Measurements from ENCODE around the gene CNTROB.
A peak's percentile ranks its signal among the peaks of the same experiment; 100 is the strongest.

Gene CNTROB

DNA sequence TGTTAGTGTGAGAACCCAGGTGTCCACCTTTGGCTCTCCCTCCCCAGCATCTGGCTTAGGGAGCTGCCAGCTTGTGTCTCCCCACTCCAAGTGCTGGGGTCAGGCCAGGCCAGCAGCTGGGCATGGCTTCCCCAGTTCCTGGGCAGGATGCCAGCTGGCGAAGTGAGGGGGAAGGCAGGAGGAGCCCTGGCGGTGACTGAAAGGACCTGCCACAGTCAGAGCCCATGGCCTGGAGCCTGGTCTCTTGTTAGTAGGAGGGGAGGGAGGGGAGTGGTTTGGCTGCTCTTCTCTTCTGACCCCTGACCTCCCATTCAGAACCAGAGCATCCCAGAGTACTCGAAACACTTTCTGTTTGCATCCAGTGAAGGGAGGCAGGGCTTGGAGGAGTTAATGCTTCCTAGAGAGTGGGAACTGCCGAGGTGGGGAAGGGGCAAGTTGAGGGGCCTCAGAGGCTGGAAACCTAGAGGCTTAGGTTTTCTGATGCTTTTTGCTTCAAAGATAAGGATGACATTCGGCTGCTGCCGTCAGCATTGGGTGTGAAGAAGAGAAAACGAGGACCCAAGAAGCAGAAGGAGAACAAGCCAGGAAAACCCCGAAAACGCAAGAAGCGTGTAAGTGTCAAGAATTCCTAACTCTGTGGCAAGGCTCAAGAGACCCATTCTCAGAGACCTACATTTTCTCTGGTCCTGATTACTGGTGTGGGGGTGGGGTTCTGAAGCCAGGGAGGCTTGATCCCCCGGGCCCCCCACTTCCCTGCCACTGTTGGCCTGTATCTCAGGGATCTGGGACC, 42.6 kb upstream of the CNTROB start:
- Histone ChIP-seq H3K4me3 (ENCODE audit: low read length) (peak overlapping the region; percentile 94), H3K36me3 (ENCODE audit: control insufficient read depth, insufficient read depth, low read length) (peaks cover 22% of the 10 kb centered on the region)

DNA sequence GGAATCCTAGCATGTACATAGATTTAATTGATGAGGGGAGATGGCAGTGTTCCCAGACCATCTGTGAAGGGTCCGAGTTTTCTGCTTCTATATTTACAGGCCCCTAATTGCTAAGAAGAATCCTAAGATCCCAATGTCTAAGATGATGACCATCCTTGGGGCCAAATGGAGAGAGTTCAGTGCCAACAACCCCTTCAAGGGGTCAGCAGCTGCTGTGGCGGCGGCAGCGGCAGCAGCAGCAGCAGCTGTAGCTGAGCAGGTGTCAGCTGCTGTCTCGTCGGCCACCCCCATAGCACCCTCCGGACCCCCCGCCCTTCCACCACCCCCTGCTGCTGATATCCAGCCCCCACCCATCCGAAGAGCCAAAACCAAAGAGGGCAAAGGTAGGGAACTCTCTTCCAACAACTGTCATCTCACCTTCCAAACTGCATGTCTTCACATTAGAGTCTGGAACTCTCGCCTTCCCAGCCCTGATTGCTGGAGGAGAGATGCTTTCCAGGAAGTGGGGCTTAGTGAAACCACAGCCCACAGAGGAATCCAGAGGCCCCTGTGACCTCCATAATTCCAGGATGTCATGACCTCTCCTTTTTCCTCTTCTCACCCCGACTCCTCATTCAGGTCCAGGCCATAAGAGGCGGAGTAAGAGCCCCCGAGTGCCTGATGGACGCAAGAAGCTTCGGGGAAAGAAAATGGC, 38.7 kb upstream of the CNTROB start:
- no peak overlapping the region for H3K9ac ChIP-seq (ENCODE audit: low read length)
- peaks cover 38% of the 10 kb centered on the region for H3K36me3 ChIP-seq (ENCODE audit: control insufficient read depth, insufficient read depth, low read length)

More for the DNA sequence above, 42.6 kb upstream of the CNTROB start:
- H3K27ac ChIP-seq (ENCODE audit: low read depth, low read length): peak overlapping the region; percentile 81
- H3K27me3 ChIP-seq (ENCODE audit: control insufficient read depth, insufficient read depth, low read length): no peaks in the 10 kb centered on the region
- H3K9ac ChIP-seq (ENCODE audit: low read length): peak overlapping the region; percentile 32
- H3K4me1 ChIP-seq (ENCODE audit: control insufficient read depth, insufficient read depth, low read length): peaks cover 39% of the 10 kb centered on the region

DNA sequence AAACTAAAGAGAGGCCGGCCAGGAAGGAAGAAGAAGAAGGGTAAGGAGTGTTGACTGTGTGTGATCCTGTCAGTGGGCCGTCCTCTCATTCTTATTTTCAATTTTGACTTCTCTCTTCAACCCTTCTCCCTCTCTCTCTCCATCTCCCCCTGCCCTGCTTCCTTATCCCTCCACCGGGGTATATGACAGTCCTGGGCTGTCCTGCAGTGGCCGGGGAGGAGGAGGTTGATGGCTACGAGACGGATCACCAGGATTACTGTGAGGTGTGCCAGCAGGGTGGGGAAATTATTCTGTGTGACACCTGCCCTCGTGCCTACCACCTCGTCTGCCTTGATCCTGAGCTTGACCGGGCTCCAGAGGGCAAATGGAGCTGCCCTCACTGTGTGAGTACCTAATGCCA, 37.8 kb upstream of the CNTROB start:
- Histone ChIP-seq H3K27me3 (ENCODE audit: control insufficient read depth, insufficient read depth, low read length) (no peaks in the 10 kb centered on the region), H3K4me1 (ENCODE audit: control insufficient read depth, insufficient read depth, low read length) (peaks cover 11% of the 10 kb centered on the region), H3K9ac (ENCODE audit: low read length) (no peak overlapping the region), H3K36me3 (ENCODE audit: control insufficient read depth, insufficient read depth, low read length) (peaks cover 43% of the 10 kb centered on the region), H3K4me3 (ENCODE audit: low read length) (no peak overlapping the region), H3K27ac (ENCODE audit: low read depth, low read length) (no peak overlapping the region)

More for the DNA sequence above, 38.7 kb upstream of the CNTROB start:
- no peaks in the 10 kb centered on the region for H3K27me3 ChIP-seq (ENCODE audit: control insufficient read depth, insufficient read depth, low read length)
- H3K4me3 ChIP-seq (ENCODE audit: low read length): no peak overlapping the region
- H3K4me1 ChIP-seq (ENCODE audit: control insufficient read depth, insufficient read depth, low read length): peaks cover 19% of the 10 kb centered on the region
- H3K27ac ChIP-seq (ENCODE audit: low read depth, low read length): no peak overlapping the region

DNA sequence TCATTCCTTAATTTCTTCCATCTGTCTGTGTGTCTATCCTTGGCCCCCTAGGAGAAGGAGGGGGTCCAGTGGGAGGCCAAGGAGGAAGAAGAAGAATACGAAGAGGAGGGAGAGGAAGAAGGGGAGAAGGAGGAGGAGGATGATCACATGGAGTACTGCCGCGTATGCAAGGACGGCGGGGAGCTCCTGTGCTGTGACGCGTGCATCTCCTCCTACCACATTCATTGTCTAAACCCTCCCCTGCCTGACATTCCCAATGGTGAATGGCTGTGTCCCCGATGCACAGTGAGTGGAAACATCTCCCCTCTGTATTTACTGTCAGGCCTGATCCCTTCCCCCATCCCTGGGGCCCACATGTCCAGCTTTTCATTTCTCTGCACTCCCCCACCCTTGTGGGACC, 37.1 kb upstream of the CNTROB start:
- no peak overlapping the region for H3K4me3 ChIP-seq (ENCODE audit: low read length)
- no peak overlapping the region for H3K27ac ChIP-seq (ENCODE audit: low read depth, low read length)
- peaks cover 49% of the 10 kb centered on the region for H3K36me3 ChIP-seq (ENCODE audit: control insufficient read depth, insufficient read depth, low read length)
- H3K27me3 ChIP-seq (ENCODE audit: control insufficient read depth, insufficient read depth, low read length): no peaks in the 10 kb centered on the region
- no peak overlapping the region for H3K9ac ChIP-seq (ENCODE audit: low read length)
- peaks cover 4% of the 10 kb centered on the region for H3K4me1 ChIP-seq (ENCODE audit: control insufficient read depth, insufficient read depth, low read length)

DNA sequence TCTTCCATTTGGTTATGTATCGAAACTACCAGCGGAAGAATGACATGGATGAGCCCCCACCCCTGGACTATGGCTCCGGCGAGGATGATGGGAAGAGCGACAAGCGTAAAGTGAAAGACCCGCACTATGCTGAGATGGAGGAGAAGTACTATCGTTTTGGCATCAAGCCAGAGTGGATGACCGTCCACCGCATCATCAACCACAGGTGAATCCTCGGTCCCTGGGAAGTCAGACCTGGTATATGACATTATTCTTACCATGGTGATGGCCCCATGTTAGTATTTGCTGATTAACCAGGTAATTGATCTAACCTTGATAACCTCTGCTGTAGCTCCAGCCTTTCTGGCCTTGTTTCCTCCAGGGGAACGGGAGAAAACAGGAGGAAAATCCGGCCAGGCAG, 34.9 kb upstream of the CNTROB start:
- Histone ChIP-seq H3K9ac (ENCODE audit: low read length) (no peak overlapping the region), H3K4me3 (ENCODE audit: low read length) (no peak overlapping the region), H3K36me3 (ENCODE audit: control insufficient read depth, insufficient read depth, low read length) (peaks cover 49% of the 10 kb centered on the region), H3K27me3 (ENCODE audit: control insufficient read depth, insufficient read depth, low read length) (no peaks in the 10 kb centered on the region), H3K27ac (ENCODE audit: low read depth, low read length) (no peak overlapping the region), H3K4me1 (ENCODE audit: control insufficient read depth, insufficient read depth, low read length) (no peaks in the 10 kb centered on the region)

DNA sequence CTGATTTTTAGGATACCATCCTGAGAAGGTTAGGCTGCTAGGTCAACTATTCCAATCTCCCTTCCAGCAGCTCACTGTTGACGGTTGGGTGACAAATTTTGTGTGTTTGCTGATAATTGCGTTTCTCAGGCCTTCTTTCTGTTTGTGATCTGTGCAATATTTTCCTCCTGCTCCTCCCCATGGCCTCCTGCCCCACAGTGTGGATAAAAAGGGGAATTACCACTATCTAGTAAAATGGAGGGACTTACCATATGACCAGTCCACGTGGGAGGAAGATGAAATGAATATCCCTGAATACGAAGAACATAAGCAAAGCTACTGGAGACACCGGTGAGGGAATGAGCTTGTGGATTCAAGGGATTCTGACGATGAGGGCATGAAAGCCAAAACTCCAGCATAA, 34.2 kb upstream of the CNTROB start:
- no peaks in the 10 kb centered on the region for H3K27me3 ChIP-seq (ENCODE audit: control insufficient read depth, insufficient read depth, low read length)
- H3K36me3 ChIP-seq (ENCODE audit: control insufficient read depth, insufficient read depth, low read length): peaks cover 51% of the 10 kb centered on the region
- no peak overlapping the region for H3K9ac ChIP-seq (ENCODE audit: low read length)

DNA sequence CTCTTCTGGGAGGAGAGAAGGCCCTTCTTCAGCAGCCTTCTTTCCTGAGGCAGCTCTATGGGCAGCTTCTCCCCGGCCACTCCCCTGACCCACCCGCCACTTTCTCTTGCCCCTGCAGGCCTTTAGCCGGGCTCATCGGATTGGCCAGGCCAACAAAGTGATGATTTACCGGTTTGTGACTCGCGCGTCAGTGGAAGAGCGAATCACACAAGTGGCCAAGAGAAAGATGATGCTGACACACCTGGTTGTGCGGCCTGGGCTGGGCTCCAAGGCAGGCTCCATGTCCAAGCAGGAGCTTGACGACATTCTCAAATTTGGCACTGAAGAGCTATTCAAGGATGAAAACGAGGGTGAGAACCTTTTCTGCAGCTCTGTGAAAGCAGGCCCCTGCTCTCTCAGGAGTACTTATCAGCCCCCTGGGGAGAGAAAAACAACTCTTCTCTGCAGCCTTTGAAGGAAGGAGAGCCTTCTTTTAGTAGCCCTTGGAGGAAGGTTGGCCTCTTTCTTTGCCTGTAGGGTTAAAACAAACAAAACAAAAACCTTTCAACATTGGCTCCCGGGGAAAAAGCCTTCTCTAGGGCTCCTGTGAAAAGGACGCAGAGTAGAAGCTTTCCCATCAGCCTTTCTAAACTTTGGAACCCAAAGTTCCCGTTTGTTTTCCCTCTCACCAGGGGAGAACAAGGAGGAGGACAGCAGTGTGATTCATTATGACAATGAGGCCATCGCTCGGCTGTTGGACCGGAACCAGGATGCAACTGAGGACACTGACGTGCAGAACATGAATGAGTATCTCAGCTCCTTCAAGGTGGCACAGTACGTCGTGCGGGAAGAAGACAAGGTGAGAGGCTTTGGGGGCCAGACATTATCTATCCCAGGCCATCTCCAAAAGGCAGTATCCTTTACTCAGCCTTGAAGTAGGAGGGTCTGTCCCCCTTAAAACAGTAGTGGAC, 28.6 kb upstream of the CNTROB start:
- Histone ChIP-seq H3K27me3 (ENCODE audit: control insufficient read depth, insufficient read depth, low read length) (no peaks in the 10 kb centered on the region), H3K36me3 (ENCODE audit: control insufficient read depth, insufficient read depth, low read length) (peaks cover 62% of the 10 kb centered on the region), H3K4me1 (ENCODE audit: control insufficient read depth, insufficient read depth, low read length) (no peaks in the 10 kb centered on the region), H3K4me3 (ENCODE audit: low read length) (no peak overlapping the region), H3K9ac (ENCODE audit: low read length) (no peak overlapping the region), H3K27ac (ENCODE audit: low read depth, low read length) (no peak overlapping the region)

More for the DNA sequence above, 34.2 kb upstream of the CNTROB start:
- no peak overlapping the region for H3K27ac ChIP-seq (ENCODE audit: low read depth, low read length)
- H3K4me3 ChIP-seq (ENCODE audit: low read length): no peak overlapping the region
- H3K4me1 ChIP-seq (ENCODE audit: control insufficient read depth, insufficient read depth, low read length): no peaks in the 10 kb centered on the region

DNA sequence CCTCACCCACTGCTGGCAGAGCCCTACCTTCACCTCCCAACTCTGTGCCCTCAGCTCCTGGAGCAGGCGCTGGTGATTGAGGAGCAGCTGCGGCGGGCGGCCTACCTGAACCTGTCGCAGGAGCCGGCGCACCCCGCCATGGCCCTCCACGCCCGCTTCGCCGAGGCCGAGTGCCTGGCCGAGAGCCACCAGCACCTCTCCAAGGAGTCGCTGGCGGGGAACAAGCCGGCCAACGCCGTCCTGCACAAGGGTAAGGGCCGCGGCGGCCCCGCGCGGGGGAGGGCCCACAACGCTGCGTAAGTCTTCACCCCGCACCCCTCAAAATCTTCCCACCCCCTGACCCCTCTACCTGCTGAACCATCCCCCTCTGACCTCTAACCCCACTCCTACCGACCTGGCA, 22.9 kb upstream of the CNTROB start:
- Histone ChIP-seq H3K4me3 (ENCODE audit: low read length) (no peak overlapping the region), H3K9ac (ENCODE audit: low read length) (no peak overlapping the region), H3K27ac (ENCODE audit: low read depth, low read length) (no peak overlapping the region), H3K36me3 (ENCODE audit: control insufficient read depth, insufficient read depth, low read length) (peaks cover 44% of the 10 kb centered on the region), H3K4me1 (ENCODE audit: control insufficient read depth, insufficient read depth, low read length) (no peaks in the 10 kb centered on the region), H3K27me3 (ENCODE audit: control insufficient read depth, insufficient read depth, low read length) (no peaks in the 10 kb centered on the region)

DNA sequence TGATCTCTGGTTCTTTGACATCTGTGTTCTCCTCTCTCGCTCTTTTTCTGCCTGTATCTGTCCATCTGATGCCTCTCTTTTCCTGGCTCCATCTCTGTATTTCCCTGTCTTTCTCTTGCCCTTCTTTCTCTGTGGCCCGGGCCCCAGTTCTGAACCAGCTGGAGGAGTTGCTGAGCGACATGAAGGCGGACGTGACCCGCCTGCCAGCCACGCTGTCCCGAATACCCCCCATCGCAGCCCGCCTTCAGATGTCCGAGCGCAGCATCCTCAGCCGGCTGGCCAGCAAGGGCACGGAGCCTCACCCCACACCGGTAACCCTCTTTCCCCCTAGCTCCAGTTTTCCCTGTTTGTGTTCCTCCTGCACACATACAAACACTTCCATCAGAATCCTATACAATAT, 21.7 kb upstream of the CNTROB start:
- Histone ChIP-seq H3K27ac (ENCODE audit: low read depth, low read length) (no peak overlapping the region), H3K4me3 (ENCODE audit: low read length) (no peak overlapping the region), H3K36me3 (ENCODE audit: control insufficient read depth, insufficient read depth, low read length) (peaks cover 36% of the 10 kb centered on the region), H3K9ac (ENCODE audit: low read length) (no peak overlapping the region), H3K4me1 (ENCODE audit: control insufficient read depth, insufficient read depth, low read length) (peaks cover 7% of the 10 kb centered on the region), H3K27me3 (ENCODE audit: control insufficient read depth, insufficient read depth, low read length) (no peaks in the 10 kb centered on the region)

DNA sequence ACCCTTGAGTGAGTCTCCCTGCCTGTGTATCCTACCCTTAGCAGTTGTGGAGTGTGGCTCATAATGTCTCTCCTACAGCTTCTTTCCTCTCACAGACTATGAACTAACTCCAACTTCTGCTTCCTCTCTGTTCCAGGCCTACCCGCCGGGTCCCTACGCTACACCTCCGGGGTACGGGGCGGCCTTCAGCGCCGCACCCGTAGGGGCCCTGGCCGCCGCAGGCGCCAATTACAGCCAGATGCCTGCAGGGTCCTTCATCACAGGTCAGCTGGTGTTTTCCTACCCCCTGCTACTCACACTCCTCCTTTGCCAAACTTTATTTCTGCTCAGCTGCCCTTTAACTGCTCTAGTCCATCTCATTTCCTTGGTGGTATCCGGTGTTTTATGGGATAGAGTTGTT, 21.3 kb upstream of the CNTROB start:
- H3K4me3 ChIP-seq (ENCODE audit: low read length): no peak overlapping the region
- H3K27ac ChIP-seq (ENCODE audit: low read depth, low read length): no peak overlapping the region
- H3K4me1 ChIP-seq (ENCODE audit: control insufficient read depth, insufficient read depth, low read length): peaks cover 9% of the 10 kb centered on the region
- no peak overlapping the region for H3K9ac ChIP-seq (ENCODE audit: low read length)
- H3K36me3 ChIP-seq (ENCODE audit: control insufficient read depth, insufficient read depth, low read length): peaks cover 36% of the 10 kb centered on the region
- no peaks in the 10 kb centered on the region for H3K27me3 ChIP-seq (ENCODE audit: control insufficient read depth, insufficient read depth, low read length)

DNA sequence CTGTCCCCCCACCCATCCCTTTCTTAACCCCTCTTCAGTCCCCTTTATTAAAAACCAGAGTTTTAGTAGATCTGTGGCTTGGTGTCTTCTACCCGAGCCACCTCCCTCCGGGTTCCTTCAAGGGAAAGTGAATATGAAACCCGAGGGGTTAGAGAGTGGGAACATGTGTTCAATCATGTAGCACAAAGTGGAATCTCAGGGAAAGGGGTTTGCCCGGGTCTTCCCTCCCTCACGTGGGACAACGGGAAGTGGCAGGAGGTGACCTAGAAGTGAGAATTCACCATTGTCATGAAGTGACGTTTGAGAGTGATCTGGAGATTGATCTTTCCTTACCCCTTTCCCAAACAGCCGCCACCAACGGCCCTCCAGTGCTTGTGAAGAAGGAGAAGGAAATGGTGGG, 20.9 kb upstream of the CNTROB start:
- no peak overlapping the region for H3K9ac ChIP-seq (ENCODE audit: low read length)
- peaks cover 9% of the 10 kb centered on the region for H3K4me1 ChIP-seq (ENCODE audit: control insufficient read depth, insufficient read depth, low read length)
- no peaks in the 10 kb centered on the region for H3K27me3 ChIP-seq (ENCODE audit: control insufficient read depth, insufficient read depth, low read length)
- no peak overlapping the region for H3K27ac ChIP-seq (ENCODE audit: low read depth, low read length)
- no peak overlapping the region for H3K4me3 ChIP-seq (ENCODE audit: low read length)
- H3K36me3 ChIP-seq (ENCODE audit: control insufficient read depth, insufficient read depth, low read length): peaks cover 36% of the 10 kb centered on the region

DNA sequence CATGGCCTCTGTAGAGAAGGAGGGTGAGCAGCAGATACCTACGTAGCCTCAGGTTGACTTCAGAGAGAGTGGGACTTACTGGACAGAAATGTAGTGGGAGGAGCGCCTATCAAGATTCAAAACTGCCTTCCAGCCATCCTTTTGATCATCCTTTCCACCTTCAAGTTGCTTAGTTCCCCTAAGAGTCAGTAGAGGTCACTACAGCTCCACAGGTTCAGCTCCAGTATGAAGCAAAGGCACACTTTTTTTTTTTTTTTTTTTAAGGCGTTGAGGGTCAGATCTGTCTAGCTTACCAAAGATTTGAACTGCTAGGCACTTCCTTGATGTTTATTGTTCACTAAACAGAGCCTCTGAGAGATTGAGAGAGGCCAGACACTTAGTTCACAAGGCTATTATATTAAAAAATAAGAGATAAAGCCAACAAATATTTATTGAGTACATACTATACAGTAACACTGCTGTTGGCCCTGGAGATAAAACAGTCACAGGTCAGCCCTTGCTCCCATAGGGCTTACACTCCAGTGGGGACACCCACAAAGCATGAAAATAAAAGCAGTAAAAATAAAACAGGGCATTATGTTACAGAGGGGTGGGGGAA, 19.0 kb upstream of the CNTROB start:
- no peak overlapping the region for H3K27ac ChIP-seq (ENCODE audit: low read depth, low read length)
- peaks cover 17% of the 10 kb centered on the region for H3K4me1 ChIP-seq (ENCODE audit: control insufficient read depth, insufficient read depth, low read length)
- H3K4me3 ChIP-seq (ENCODE audit: low read length): no peak overlapping the region
- no peaks in the 10 kb centered on the region for H3K27me3 ChIP-seq (ENCODE audit: control insufficient read depth, insufficient read depth, low read length)
- H3K36me3 ChIP-seq (ENCODE audit: control insufficient read depth, insufficient read depth, low read length): peaks cover 21% of the 10 kb centered on the region
- H3K9ac ChIP-seq (ENCODE audit: low read length): no peak overlapping the region
